MM.1S (cell line): ENCODE results near the gene IMMP2L.

Experiments
- CTCF ChIP-seq: fragments of 300-600 bp; sonication (generic); IDR thresholded peaks from 2 replicates; pipeline ENCODE4 v1.5.1; 2016; ENCODE audit warnings: antibody characterized with exemption, low read length, mixed read lengths
- EZH2 ChIP-seq: fragments of 300-600 bp; sonication (generic); optimal IDR thresholded peaks from 2 replicates; pipeline ENCODE3; 2017; ENCODE audit warnings: low read depth, mild to moderate bottlenecking, antibody characterized with exemption, low read length, mixed read lengths
- EZH2phosphoT487 ChIP-seq: fragments of 300-600 bp; sonication (generic); IDR thresholded peaks from 2 replicates; pipeline ENCODE4 v1.6.1; 2018; ENCODE audit warnings: antibody characterized with exemption, low read length

DNA sequence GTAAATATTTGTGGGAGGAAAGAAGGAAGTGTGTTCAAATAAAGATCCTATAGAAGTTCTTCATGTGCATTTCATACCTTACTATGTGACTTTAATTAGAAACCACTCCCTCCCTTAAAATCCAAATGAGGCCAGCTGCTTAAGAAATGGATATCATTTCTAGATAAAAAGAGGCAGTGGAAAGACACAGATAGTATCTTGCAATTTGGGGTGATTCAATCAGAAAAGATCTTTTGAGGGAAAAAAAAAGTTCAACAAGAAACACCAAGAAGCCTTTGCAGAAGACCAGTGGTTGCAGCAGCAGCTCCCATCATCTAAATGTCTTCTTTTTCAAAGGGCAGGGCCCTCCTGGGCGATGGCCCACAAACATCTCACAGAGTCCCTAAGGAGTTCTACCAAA lies 271.3 kb downstream of the IMMP2L start:
- TF ChIP-seq CTCF (no peak), EZH2phosphoT487 (no peak), EZH2 (no peak)
